ENCODE data around the gene COASY.

The COASY gene

GRCh38 chr17:42520540-42520951, 41.4 kb upstream of the COASY start:
- peaks cover 44 to 63% of the 10 kb centered on the region in 2 donors for H3K4me1 ChIP-seq (ENCODE audit: control insufficient read depth in 1 of 2, insufficient read depth in 2 of 2, low read length in 2 of 2)
- peak overlapping the region in 1 of 2 donors; percentile 43 for H3K4me3 ChIP-seq (ENCODE audit: low read depth in 1 of 2, low read length in 2 of 2)
- no peaks in the 10 kb centered on the region for H3K27me3 ChIP-seq (ENCODE audit: low read depth, low read length)
- H3K36me3 ChIP-seq (ENCODE audit: control insufficient read depth in 1 of 2, insufficient read depth in 2 of 2, low read length in 2 of 2) = peaks cover 8 to 11% of the 10 kb centered on the region in 2 donors
- no peaks in the 10 kb centered on the region for H3K9me3 ChIP-seq (ENCODE audit: control insufficient read depth in 1 of 2, low read length in 2 of 2)
- H3K27ac ChIP-seq (ENCODE audit: low read length) = peak overlapping the region; percentile 97

GRCh38 chr17:42521036-42521435, 40.9 kb upstream of the COASY start:
- H3K36me3 ChIP-seq (ENCODE audit: control insufficient read depth in 1 of 2, insufficient read depth in 2 of 2, low read length in 2 of 2) = peaks cover 7 to 8% of the 10 kb centered on the region in 2 donors
- H3K4me3 ChIP-seq (ENCODE audit: low read depth in 1 of 2, low read length in 2 of 2) = peak overlapping the region in 1 of 2 donors; percentile 43
- peaks cover 44 to 63% of the 10 kb centered on the region in 2 donors for H3K4me1 ChIP-seq (ENCODE audit: control insufficient read depth in 1 of 2, insufficient read depth in 2 of 2, low read length in 2 of 2)
- H3K9me3 ChIP-seq (ENCODE audit: control insufficient read depth in 1 of 2, low read length in 2 of 2) = no peaks in the 10 kb centered on the region
- peak overlapping the region; percentile 97 for H3K27ac ChIP-seq (ENCODE audit: low read length)
- no peaks in the 10 kb centered on the region for H3K27me3 ChIP-seq (ENCODE audit: low read depth, low read length)

- Histone ChIP-seq H3K27me3 (ENCODE audit: low read depth, low read length) (no peaks in the 10 kb centered on the region), H3K36me3 (ENCODE audit: control insufficient read depth in 1 of 2, insufficient read depth in 2 of 2, low read length in 2 of 2) (peaks cover 7 to 8% of the 10 kb centered on the region in 2 donors), H3K4me1 (ENCODE audit: control insufficient read depth in 1 of 2, insufficient read depth in 2 of 2, low read length in 2 of 2) (peaks cover 44 to 60% of the 10 kb centered on the region in 2 donors), H3K9me3 (ENCODE audit: control insufficient read depth in 1 of 2, low read length in 2 of 2) (no peaks in the 10 kb centered on the region), H3K4me3 (ENCODE audit: low read depth in 1 of 2, low read length in 2 of 2) (peak overlapping the region in 1 of 2 donors; percentile 43), H3K27ac (ENCODE audit: low read length) (peak overlapping the region; percentile 97)
Measured at GRCh38 chr17:42521666-42522262, 40.2 kb upstream of the COASY start.

GRCh38 chr17:42522263-42522790, 39.6 kb upstream of the COASY start:
- Histone ChIP-seq H3K27me3 (ENCODE audit: low read depth, low read length) (no peaks in the 10 kb centered on the region), H3K4me3 (ENCODE audit: low read depth in 1 of 2, low read length in 2 of 2) (peak overlapping the region in 1 of 2 donors; percentile 43), H3K4me1 (ENCODE audit: control insufficient read depth in 1 of 2, insufficient read depth in 2 of 2, low read length in 2 of 2) (peaks cover 44 to 59% of the 10 kb centered on the region in 2 donors), H3K9me3 (ENCODE audit: control insufficient read depth in 1 of 2, low read length in 2 of 2) (no peaks in the 10 kb centered on the region), H3K27ac (ENCODE audit: low read length) (peak overlapping the region; percentile 97), H3K36me3 (ENCODE audit: control insufficient read depth in 1 of 2, insufficient read depth in 2 of 2, low read length in 2 of 2) (peaks cover 7 to 8% of the 10 kb centered on the region in 2 donors)

- H3K4me1 ChIP-seq (ENCODE audit: control insufficient read depth in 1 of 2, insufficient read depth in 2 of 2, low read length in 2 of 2) = peaks cover 41 to 54% of the 10 kb centered on the region in 2 donors
- peak overlapping the region in 1 of 2 donors; percentile 43 for H3K4me3 ChIP-seq (ENCODE audit: low read depth in 1 of 2, low read length in 2 of 2)
- peaks cover 7 to 8% of the 10 kb centered on the region in 2 donors for H3K36me3 ChIP-seq (ENCODE audit: control insufficient read depth in 1 of 2, insufficient read depth in 2 of 2, low read length in 2 of 2)
- H3K27me3 ChIP-seq (ENCODE audit: low read depth, low read length) = no peaks in the 10 kb centered on the region
- no peaks in the 10 kb centered on the region for H3K9me3 ChIP-seq (ENCODE audit: control insufficient read depth in 1 of 2, low read length in 2 of 2)
- peak overlapping the region; percentile 97 for H3K27ac ChIP-seq (ENCODE audit: low read length)
Measured at GRCh38 chr17:42522798-42523278, 39.1 kb upstream of the COASY start.

GRCh38 chr17:42525221-42525620, 36.7 kb upstream of the COASY start:
- H3K36me3 ChIP-seq (ENCODE audit: control insufficient read depth in 1 of 2, insufficient read depth in 2 of 2, low read length in 2 of 2) = peaks cover 7 to 8% of the 10 kb centered on the region in 2 donors
- no peak overlapping the region for H3K4me3 ChIP-seq (ENCODE audit: low read depth in 1 of 2, low read length in 2 of 2)
- H3K9me3 ChIP-seq (ENCODE audit: control insufficient read depth in 1 of 2, low read length in 2 of 2) = no peaks in the 10 kb centered on the region
- no peaks in the 10 kb centered on the region for H3K27me3 ChIP-seq (ENCODE audit: low read depth, low read length)
- no peak overlapping the region for H3K27ac ChIP-seq (ENCODE audit: low read length)
- peaks cover 17 to 35% of the 10 kb centered on the region in 2 donors for H3K4me1 ChIP-seq (ENCODE audit: control insufficient read depth in 1 of 2, insufficient read depth in 2 of 2, low read length in 2 of 2)

GRCh38 chr17:42526031-42526444, 35.9 kb upstream of the COASY start:
- Histone ChIP-seq H3K9me3 (ENCODE audit: control insufficient read depth in 1 of 2, low read length in 2 of 2) (no peaks in the 10 kb centered on the region), H3K4me1 (ENCODE audit: control insufficient read depth in 1 of 2, insufficient read depth in 2 of 2, low read length in 2 of 2) (peaks cover 9 to 32% of the 10 kb centered on the region in 2 donors), H3K27me3 (ENCODE audit: low read depth, low read length) (no peaks in the 10 kb centered on the region), H3K27ac (ENCODE audit: low read length) (no peak overlapping the region), H3K36me3 (ENCODE audit: control insufficient read depth in 1 of 2, insufficient read depth in 2 of 2, low read length in 2 of 2) (peaks cover 4 to 7% of the 10 kb centered on the region in 2 donors), H3K4me3 (ENCODE audit: low read depth in 1 of 2, low read length in 2 of 2) (no peak overlapping the region)

GRCh38 chr17:42527932-42528331, 34.0 kb upstream of the COASY start:
- Histone ChIP-seq H3K27me3 (ENCODE audit: low read depth, low read length) (no peaks in the 10 kb centered on the region), H3K4me3 (ENCODE audit: low read depth in 1 of 2, low read length in 2 of 2) (no peak overlapping the region), H3K4me1 (ENCODE audit: control insufficient read depth in 1 of 2, insufficient read depth in 2 of 2, low read length in 2 of 2) (peaks cover 0 to 20% of the 10 kb centered on the region in 2 donors), H3K27ac (ENCODE audit: low read length) (no peak overlapping the region), H3K36me3 (ENCODE audit: control insufficient read depth in 1 of 2, insufficient read depth in 2 of 2, low read length in 2 of 2) (no peaks in the 10 kb centered on the region), H3K9me3 (ENCODE audit: control insufficient read depth in 1 of 2, low read length in 2 of 2) (no peaks in the 10 kb centered on the region)

- Histone ChIP-seq H3K27ac (ENCODE audit: low read length) (no peak overlapping the region), H3K27me3 (ENCODE audit: low read depth, low read length) (no peaks in the 10 kb centered on the region)
Measured at GRCh38 chr17:42529061-42529460, 32.9 kb upstream of the COASY start.

GRCh38 chr17:42530952-42531454, 30.9 kb upstream of the COASY start:
- H3K4me1 ChIP-seq (ENCODE audit: control insufficient read depth in 1 of 2, insufficient read depth in 2 of 2, low read length in 2 of 2) = peaks cover 6 to 26% of the 10 kb centered on the region in 2 donors
- H3K9me3 ChIP-seq (ENCODE audit: control insufficient read depth in 1 of 2, low read length in 2 of 2) = no peaks in the 10 kb centered on the region
- no peaks in the 10 kb centered on the region for H3K27me3 ChIP-seq (ENCODE audit: low read depth, low read length)
- H3K36me3 ChIP-seq (ENCODE audit: control insufficient read depth in 1 of 2, insufficient read depth in 2 of 2, low read length in 2 of 2) = no peaks in the 10 kb centered on the region
- no peak overlapping the region for H3K27ac ChIP-seq (ENCODE audit: low read length)
- peak overlapping the region in 1 of 2 donors; percentile 35 for H3K4me3 ChIP-seq (ENCODE audit: low read depth in 1 of 2, low read length in 2 of 2)

More at GRCh38 chr17:42529061-42529460, 32.9 kb upstream of the COASY start:
- peaks cover 0 to 17% of the 10 kb centered on the region in 2 donors for H3K4me1 ChIP-seq (ENCODE audit: control insufficient read depth in 1 of 2, insufficient read depth in 2 of 2, low read length in 2 of 2)
- H3K4me3 ChIP-seq (ENCODE audit: low read depth in 1 of 2, low read length in 2 of 2) = no peak overlapping the region
- no peaks in the 10 kb centered on the region for H3K9me3 ChIP-seq (ENCODE audit: control insufficient read depth in 1 of 2, low read length in 2 of 2)
- H3K36me3 ChIP-seq (ENCODE audit: control insufficient read depth in 1 of 2, insufficient read depth in 2 of 2, low read length in 2 of 2) = no peaks in the 10 kb centered on the region

- H3K27me3 ChIP-seq (ENCODE audit: low read depth, low read length) = no peaks in the 10 kb centered on the region
- no peak overlapping the region for H3K27ac ChIP-seq (ENCODE audit: low read length)
- H3K9me3 ChIP-seq (ENCODE audit: control insufficient read depth in 1 of 2, low read length in 2 of 2) = no peaks in the 10 kb centered on the region
- H3K36me3 ChIP-seq (ENCODE audit: control insufficient read depth in 1 of 2, insufficient read depth in 2 of 2, low read length in 2 of 2) = no peaks in the 10 kb centered on the region
- H3K4me1 ChIP-seq (ENCODE audit: control insufficient read depth in 1 of 2, insufficient read depth in 2 of 2, low read length in 2 of 2) = peaks cover 6 to 28% of the 10 kb centered on the region in 2 donors
- H3K4me3 ChIP-seq (ENCODE audit: low read depth in 1 of 2, low read length in 2 of 2) = peak overlapping the region in 1 of 2 donors; percentile 35
Measured at GRCh38 chr17:42531455-42532354, 30.2 kb upstream of the COASY start.

All from muscle layer of duodenum (tissue), 2 donors.